Measurements from ENCODE around the gene DPP10.

The DPP10 gene

GRCh38 chr2:115654362-115654761 lies 1211.9 kb downstream of the DPP10 start:
- no peak for DNase-seq

- no peak for DNase-seq
Observed at GRCh38 chr2:115678129-115678528, 1235.7 kb downstream of the DPP10 start.

- DNase-seq: no peak
Observed at GRCh38 chr2:115684345-115684744, 1241.9 kb downstream of the DPP10 start.

- DNase-seq: no peak
Observed at GRCh38 chr2:115691409-115691808, 1249.0 kb downstream of the DPP10 start.

- no peak for DNase-seq
Observed at GRCh38 chr2:115694651-115695050, 1252.2 kb downstream of the DPP10 start.

- no peak for DNase-seq
Observed at GRCh38 chr2:115733190-115733775, 1290.8 kb downstream of the DPP10 start.

DNA sequence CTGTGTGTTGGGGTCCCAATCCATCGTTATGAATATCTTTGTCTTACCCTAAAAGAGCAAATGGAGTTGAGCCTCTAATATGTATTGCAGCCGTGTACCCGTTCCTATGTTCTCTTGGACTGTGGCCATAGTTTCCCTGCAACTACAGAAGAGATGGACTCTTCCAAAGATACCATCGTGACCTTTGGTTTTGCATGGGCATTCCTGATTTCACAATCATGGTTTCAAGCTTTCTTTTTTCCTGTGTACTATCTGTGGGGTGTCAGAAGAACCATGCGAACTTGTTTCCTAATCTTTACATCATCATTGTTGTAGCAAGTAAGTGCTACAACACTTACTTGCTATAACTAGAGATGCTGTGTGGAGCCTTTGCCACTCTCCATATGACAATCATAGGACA lies 1295.7 kb downstream of the DPP10 start:
- no peak for DNase-seq

GRCh38 chr2:115739574-115739973 lies 1297.1 kb downstream of the DPP10 start:
- DNase-seq: no peak

DNA sequence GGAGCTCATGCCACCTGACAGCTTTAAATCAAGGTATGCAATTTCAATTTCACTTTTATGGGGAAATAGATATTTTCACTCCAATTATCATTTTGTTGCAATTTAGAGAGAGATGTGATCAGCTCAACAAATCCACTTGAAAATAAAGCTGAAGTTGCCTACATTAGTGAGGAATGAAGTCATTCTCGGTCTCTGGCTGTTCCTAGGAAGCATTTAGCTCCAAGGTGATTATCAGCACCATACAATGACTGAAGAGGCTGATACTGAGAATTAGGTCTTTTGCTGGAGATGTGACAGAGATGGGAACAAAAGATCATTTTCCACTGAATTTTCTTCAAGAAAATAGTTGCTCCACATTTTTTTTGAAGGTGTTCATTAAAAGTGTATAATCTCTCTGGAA lies 1303.7 kb downstream of the DPP10 start:
- DNase-seq: no peak

- DNase-seq: no peak
Observed at GRCh38 chr2:115757286-115757685, 1314.8 kb downstream of the DPP10 start.

GRCh38 chr2:115763601-115764000 lies 1321.2 kb downstream of the DPP10 start:
- DNase-seq: no peak

GRCh38 chr2:115771516-115771915 lies 1329.1 kb downstream of the DPP10 start:
- DNase-seq: no peak

DNA sequence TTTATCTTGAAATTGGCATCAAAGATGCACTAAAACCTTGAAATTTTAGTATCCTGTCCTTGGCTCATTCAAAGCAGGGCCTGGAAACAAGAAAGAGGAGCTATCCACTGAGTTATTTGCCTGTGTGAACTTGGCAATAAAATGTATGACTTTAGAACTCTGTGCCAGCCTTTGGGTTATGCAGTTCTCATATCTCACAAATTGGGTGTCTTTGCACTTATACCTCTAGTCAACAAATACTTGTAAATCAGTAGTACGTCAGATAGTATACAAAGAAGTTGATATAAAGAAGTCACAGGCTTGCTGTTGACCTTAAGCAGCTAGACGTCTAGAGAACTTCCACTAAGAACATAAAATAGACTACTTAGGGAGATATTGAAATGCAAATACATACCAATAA lies 1331.9 kb downstream of the DPP10 start:
- no peak for DNase-seq

GRCh38 chr2:115779085-115779632 lies 1336.7 kb downstream of the DPP10 start:
- no peak for DNase-seq

DNA sequence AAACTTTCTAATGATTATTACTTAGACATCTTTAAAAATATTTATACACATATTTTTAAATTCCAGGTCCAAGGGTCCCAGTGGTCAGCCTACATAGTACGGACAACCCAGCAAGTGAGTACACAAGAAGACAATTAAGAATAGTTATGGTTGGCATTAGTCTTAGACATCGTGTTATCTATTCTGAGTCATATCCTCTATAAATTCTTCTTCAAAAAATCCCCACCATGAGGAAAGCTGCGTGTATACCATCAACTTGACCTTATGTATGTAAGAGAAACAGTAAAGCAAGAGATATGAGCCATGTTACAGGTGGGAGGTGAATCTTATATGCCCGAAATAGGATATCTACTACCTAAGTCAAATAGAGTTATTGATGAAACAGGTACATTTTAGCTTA lies 1339.8 kb downstream of the DPP10 start:
- no peak for DNase-seq

- no peak for DNase-seq
Observed at GRCh38 chr2:115796078-115796477, 1353.6 kb downstream of the DPP10 start.

GRCh38 chr2:115807276-115807675 lies 1364.8 kb downstream of the DPP10 start:
- DNase-seq: no peak

- no peak for DNase-seq
Observed at GRCh38 chr2:115825912-115826311, 1383.5 kb downstream of the DPP10 start.

- DNase-seq: no peak
Observed at GRCh38 chr2:115833196-115833595, 1390.8 kb downstream of the DPP10 start.

GRCh38 chr2:115838539-115838938 lies 1396.1 kb downstream of the DPP10 start:
- no peak for DNase-seq

- DNase-seq: no peak
Observed at GRCh38 chr2:115842306-115842705, 1399.9 kb downstream of the DPP10 start.

GRCh38 chr2:115848192-115848591 lies 1405.8 kb downstream of the DPP10 start:
- DNase-seq: no peak

GRCh38 chr2:115867024-115867423 lies 1424.6 kb downstream of the DPP10 start:
- DNase-seq: no peak

DNA sequence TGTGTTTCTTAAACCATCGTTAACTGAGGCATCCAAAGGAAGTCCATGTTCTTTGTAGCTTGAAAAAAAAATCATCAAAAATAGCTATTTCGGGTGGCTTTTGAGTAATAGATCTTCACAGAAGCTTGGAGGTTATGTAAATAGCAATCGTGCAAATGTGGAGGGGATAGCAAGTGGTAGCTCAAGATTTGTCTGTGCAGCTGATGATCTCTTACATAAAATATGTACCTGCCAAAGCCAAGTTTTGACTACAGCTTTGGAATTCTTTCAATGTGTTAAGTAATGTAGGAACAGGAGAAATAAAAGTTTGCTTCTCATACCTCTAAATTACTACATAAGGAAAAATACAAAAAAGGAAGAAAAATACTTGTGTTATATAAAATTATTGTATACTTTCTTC lies 1432.0 kb downstream of the DPP10 start:
- DNase-seq: no peak

All from amygdala (tissue), 56 donors.